SJSA1 (cell line): ENCODE measurements around the gene RALGDS. TPM values are rescaled to one million over a fixed set of nuclear protein-coding genes. Genes with fewer than 3 reads are reported as not detected.

ENCODE experiments used
- DNase-seq, 2 experiments: peaks; one replicate each; pipeline ENCODE4 v3.0.0-alpha.2; 2015 to 2020; ENCODE audit warnings: low spot score in 2 of 2, low read depth in 1 of 2
- H3K27ac ChIP-seq: fragments of 250-450 bp; sonication (Bioruptor Pico); 2 replicates; pipeline ENCODE4 v1.5.1; 2020; ENCODE audit warnings: mild to moderate bottlenecking, moderate library complexity
- H3K27me3 ChIP-seq: fragments of 250-450 bp; sonication (Bioruptor Pico); replicated peaks from 2 replicates; pipeline ENCODE4 v1.5.1; 2020; ENCODE audit warnings: mild to moderate bottlenecking, moderate library complexity
- H3K36me3 ChIP-seq: fragments of 250-450 bp; sonication (Bioruptor Pico); 2 replicates; pipeline ENCODE4 v1.5.1; 2020; ENCODE audit warnings: mild to moderate bottlenecking
- H3K4me1 ChIP-seq: fragments of 250-450 bp; sonication (Bioruptor Pico); replicated peaks from 2 replicates; pipeline ENCODE4 v1.6.1; 2021; ENCODE audit warnings: mild to moderate bottlenecking
- H3K4me3 ChIP-seq: fragments of 250-450 bp; sonication (Bioruptor Pico); 2 replicates; pipeline ENCODE4 v1.5.1; 2020; ENCODE audit warnings: mild to moderate bottlenecking
- H3K9me3 ChIP-seq: fragments of 250-450 bp; sonication (Bioruptor Pico); replicated peaks from 2 replicates; pipeline ENCODE4 v1.5.1; 2020; ENCODE audit warnings: mild to moderate bottlenecking
- total RNA-seq: library from RNA; depleted of rRNA; stranded (reverse); fragments of >200 nt; shearing (Covaris generic); gene quantifications from 2 replicates; pipeline ENCODE4 v1.2.3, GENCODE V29; 2014; rRNA removed

Gene RALGDS
- total RNA-seq, 1 experiment from 2014 or later: 8.6 TPM

GRCh38 chr9:133056533-133056932 is 64.5 kb downstream of the RALGDS start:
- no peaks in the 10 kb centered on the region for H3K9me3 ChIP-seq
- no peak overlapping the region for H3K27ac ChIP-seq
- H3K4me1 ChIP-seq: peaks cover 14% of the 10 kb centered on the region
- no peak for DNase-seq
- peaks cover 65% of the 10 kb centered on the region for H3K36me3 ChIP-seq
- H3K4me3 ChIP-seq: no peak overlapping the region
- H3K27me3 ChIP-seq: no peaks in the 10 kb centered on the region

- H3K36me3 ChIP-seq: peaks cover 71% of the 10 kb centered on the region
Observed at GRCh38 chr9:133055788-133056420, 65.1 kb downstream of the RALGDS start.

GRCh38 chr9:133054966-133055365 is 66.1 kb downstream of the RALGDS start:
- no peaks in the 10 kb centered on the region for H3K27me3 ChIP-seq
- DNase-seq: peak; percentile 48 to 68
- H3K4me1 ChIP-seq: peaks cover 14% of the 10 kb centered on the region
- no peaks in the 10 kb centered on the region for H3K9me3 ChIP-seq
- H3K27ac ChIP-seq: no peak overlapping the region
- H3K4me3 ChIP-seq: no peak overlapping the region
- H3K36me3 ChIP-seq: peaks cover 80% of the 10 kb centered on the region

More at GRCh38 chr9:133055788-133056420, 65.1 kb downstream of the RALGDS start:
- no peak for DNase-seq
- H3K27me3 ChIP-seq: no peaks in the 10 kb centered on the region
- H3K4me3 ChIP-seq: no peak overlapping the region
- no peak overlapping the region for H3K27ac ChIP-seq
- no peaks in the 10 kb centered on the region for H3K9me3 ChIP-seq
- H3K4me1 ChIP-seq: peaks cover 14% of the 10 kb centered on the region

- Histone ChIP-seq H3K36me3 (peaks cover 81% of the 10 kb centered on the region), H3K9me3 (no peaks in the 10 kb centered on the region), H3K27me3 (no peaks in the 10 kb centered on the region), H3K4me3 (no peak overlapping the region), H3K27ac (no peak overlapping the region), H3K4me1 (peaks cover 14% of the 10 kb centered on the region)
- DNase-seq: no peak
Observed at GRCh38 chr9:133054194-133054890, 66.7 kb downstream of the RALGDS start.

GRCh38 chr9:133051966-133052539 is 69.0 kb downstream of the RALGDS start:
- DNase-seq: no peak
- H3K4me1 ChIP-seq: peaks cover 14% of the 10 kb centered on the region
- H3K27me3 ChIP-seq: no peaks in the 10 kb centered on the region
- no peak overlapping the region for H3K27ac ChIP-seq
- H3K36me3 ChIP-seq: peaks cover 84% of the 10 kb centered on the region
- no peaks in the 10 kb centered on the region for H3K9me3 ChIP-seq
- H3K4me3 ChIP-seq: no peak overlapping the region

GRCh38 chr9:133051281-133051900 is 69.6 kb downstream of the RALGDS start:
- H3K36me3 ChIP-seq: peaks cover 80% of the 10 kb centered on the region
- H3K4me1 ChIP-seq: peaks cover 14% of the 10 kb centered on the region
- no peak overlapping the region for H3K27ac ChIP-seq
- no peak for DNase-seq
- H3K27me3 ChIP-seq: no peaks in the 10 kb centered on the region
- no peaks in the 10 kb centered on the region for H3K9me3 ChIP-seq
- no peak overlapping the region for H3K4me3 ChIP-seq

GRCh38 chr9:133050781-133051180 is 70.3 kb downstream of the RALGDS start:
- no peaks in the 10 kb centered on the region for H3K27me3 ChIP-seq
- H3K4me3 ChIP-seq: no peak overlapping the region
- no peaks in the 10 kb centered on the region for H3K9me3 ChIP-seq
- DNase-seq: no peak
- H3K36me3 ChIP-seq: peaks cover 80% of the 10 kb centered on the region
- H3K4me1 ChIP-seq: peaks cover 14% of the 10 kb centered on the region
- no peak overlapping the region for H3K27ac ChIP-seq

- H3K36me3 ChIP-seq: peaks cover 80% of the 10 kb centered on the region
- H3K4me3 ChIP-seq: no peak overlapping the region
- H3K9me3 ChIP-seq: no peaks in the 10 kb centered on the region
- no peak overlapping the region for H3K27ac ChIP-seq
- H3K4me1 ChIP-seq: peaks cover 9% of the 10 kb centered on the region
- DNase-seq: no peak
- no peaks in the 10 kb centered on the region for H3K27me3 ChIP-seq
Observed at GRCh38 chr9:133050142-133050541, 70.9 kb downstream of the RALGDS start.

- Histone ChIP-seq H3K4me3 (no peak overlapping the region), H3K36me3 (peaks cover 77% of the 10 kb centered on the region), H3K4me1 (no peaks in the 10 kb centered on the region), H3K27ac (no peak overlapping the region), H3K27me3 (no peaks in the 10 kb centered on the region), H3K9me3 (no peaks in the 10 kb centered on the region)
- DNase-seq: no peak
Observed at GRCh38 chr9:133049043-133049442, 72.0 kb downstream of the RALGDS start.

- Histone ChIP-seq H3K4me1 (no peaks in the 10 kb centered on the region), H3K4me3 (no peak overlapping the region), H3K9me3 (no peaks in the 10 kb centered on the region), H3K27me3 (no peaks in the 10 kb centered on the region), H3K27ac (no peak overlapping the region), H3K36me3 (peaks cover 76% of the 10 kb centered on the region)
- DNase-seq: no peak
Observed at GRCh38 chr9:133048595-133048994, 72.4 kb downstream of the RALGDS start.

Other genes starting within 250 kb of the RALGDS start
- gene AK8, start 243.0 kb downstream of the RALGDS start, total RNA-seq: 0.13 TPM in 1 of 2 replicates, not detected in the other
- 1.2 and 1.8 TPM in 2 replicates for gene SPACA9, start 242.3 kb downstream of the RALGDS start, total RNA-seq
- gene TSC1, start 176.6 kb downstream of the RALGDS start, total RNA-seq: 44.0 and 54.5 TPM in 2 replicates
- 0.05 TPM in 1 of 2 replicates, not detected in the other for gene GFI1B, start 142.5 kb downstream of the RALGDS start, total RNA-seq
- 60.7 and 64.8 TPM in 2 replicates for gene GTF3C5, start 90.2 kb downstream of the RALGDS start, total RNA-seq
- gene CEL, start 59.3 kb downstream of the RALGDS start, total RNA-seq: 0.61 TPM in 1 of 2 replicates, not detected in the other
- gene GBGT1, start 42.7 kb upstream of the RALGDS start, total RNA-seq: not detected in 2 replicates
- gene OBP2B, start 88.0 kb upstream of the RALGDS start, total RNA-seq: not detected in 2 replicates
- not detected in 2 replicates for gene ABO, start 154.0 kb upstream of the RALGDS start, total RNA-seq
- 15.5 and 29.0 TPM in 2 replicates for gene SURF6, start 214.9 kb upstream of the RALGDS start, total RNA-seq
- gene MED22, start 226.9 kb upstream of the RALGDS start, total RNA-seq: 19.7 and 20.4 TPM in 2 replicates
- 1,201 and 1,667 TPM in 2 replicates for gene RPL7A, start 227.0 kb upstream of the RALGDS start, total RNA-seq
- gene SURF1, start 235.2 kb upstream of the RALGDS start, total RNA-seq: 44.5 and 45.0 TPM in 2 replicates
- 16.5 and 19.6 TPM in 2 replicates for gene SURF2, start 235.3 kb upstream of the RALGDS start, total RNA-seq